GM18502 (cell line): ENCODE results near the gene SERTAD1.
"Not testable (repeated sequence)": the region's sequence is repeated elsewhere in the genome, so short reads cannot be mapped to it uniquely, and the experiment has no call there.

Experiments
- ATAC-seq: cut with Tn5 transposase; IDR thresholded peaks from one replicate; pipeline ENCODE4 v1.9.1; 2021; ENCODE audit warnings: mild to moderate bottlenecking; ENCODE audit not compliant: unreplicated experiment, poor library complexity

Gene SERTAD1

DNA sequence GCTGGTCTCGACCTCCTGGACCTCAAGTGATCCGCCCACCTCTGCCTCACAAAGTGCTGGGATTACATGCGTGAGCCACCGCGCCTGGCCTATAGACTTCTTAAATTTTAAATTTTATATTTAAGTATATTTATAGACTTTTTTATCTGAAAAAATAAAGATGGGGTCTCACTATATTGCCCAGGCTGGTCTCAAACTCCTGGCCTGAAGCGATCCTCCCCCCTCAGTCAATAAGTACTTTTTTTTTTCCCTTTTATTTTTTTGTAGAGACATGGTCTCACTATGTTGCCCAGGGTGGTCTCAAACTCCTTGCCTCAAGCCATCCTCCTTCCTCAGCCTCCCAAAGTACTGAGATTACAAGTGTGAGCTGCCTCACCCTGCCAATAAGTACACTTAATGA lies 1.9 kb downstream of the SERTAD1 start:
- ATAC-seq, result no peak

DNA sequence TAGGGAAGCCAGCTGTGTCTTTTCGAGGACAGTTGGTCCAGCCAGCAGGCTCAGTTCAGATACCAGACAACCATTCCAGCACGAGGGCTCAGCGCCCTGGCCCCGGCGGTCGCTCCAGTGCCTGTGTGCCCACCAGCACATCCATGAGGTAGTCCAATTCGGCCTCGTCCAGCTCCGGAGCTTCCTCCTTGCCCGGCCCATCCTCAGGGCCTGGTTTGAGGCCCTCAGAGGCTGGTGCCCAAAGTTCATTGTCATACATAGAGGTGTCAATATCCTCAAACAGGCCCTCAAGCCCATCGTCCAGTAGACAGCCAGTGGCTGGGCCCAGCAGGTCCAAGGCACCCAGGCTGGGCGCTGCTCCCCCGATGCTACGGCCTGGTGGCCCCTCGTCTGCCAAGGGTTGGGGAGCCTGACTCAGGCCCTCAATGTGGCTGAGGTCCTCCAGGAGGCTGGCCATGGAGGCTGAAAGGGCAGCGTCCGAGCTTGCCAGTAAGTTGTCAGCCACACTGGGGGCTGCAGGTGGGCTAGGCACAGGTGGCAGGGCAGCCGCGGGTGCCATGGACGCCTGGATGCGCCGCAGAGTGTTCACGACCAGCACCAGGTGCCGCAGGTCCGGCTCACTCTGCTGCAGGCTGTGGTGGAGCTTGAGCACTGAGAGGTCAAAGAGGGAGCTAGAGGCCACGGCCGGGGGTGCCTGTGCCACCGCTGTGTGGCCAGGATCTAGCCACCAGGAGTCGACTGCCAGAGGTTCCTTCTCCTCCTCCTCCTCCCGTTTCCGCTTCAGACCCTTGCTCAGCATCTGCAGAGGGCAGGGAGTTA lies 2.8 kb downstream of the SERTAD1 start:
- ATAC-seq, result no peak

GRCh38 chr19:40421993-40422747 lies 3.6 kb downstream of the SERTAD1 start:
- ATAC-seq, result no peak

DNA sequence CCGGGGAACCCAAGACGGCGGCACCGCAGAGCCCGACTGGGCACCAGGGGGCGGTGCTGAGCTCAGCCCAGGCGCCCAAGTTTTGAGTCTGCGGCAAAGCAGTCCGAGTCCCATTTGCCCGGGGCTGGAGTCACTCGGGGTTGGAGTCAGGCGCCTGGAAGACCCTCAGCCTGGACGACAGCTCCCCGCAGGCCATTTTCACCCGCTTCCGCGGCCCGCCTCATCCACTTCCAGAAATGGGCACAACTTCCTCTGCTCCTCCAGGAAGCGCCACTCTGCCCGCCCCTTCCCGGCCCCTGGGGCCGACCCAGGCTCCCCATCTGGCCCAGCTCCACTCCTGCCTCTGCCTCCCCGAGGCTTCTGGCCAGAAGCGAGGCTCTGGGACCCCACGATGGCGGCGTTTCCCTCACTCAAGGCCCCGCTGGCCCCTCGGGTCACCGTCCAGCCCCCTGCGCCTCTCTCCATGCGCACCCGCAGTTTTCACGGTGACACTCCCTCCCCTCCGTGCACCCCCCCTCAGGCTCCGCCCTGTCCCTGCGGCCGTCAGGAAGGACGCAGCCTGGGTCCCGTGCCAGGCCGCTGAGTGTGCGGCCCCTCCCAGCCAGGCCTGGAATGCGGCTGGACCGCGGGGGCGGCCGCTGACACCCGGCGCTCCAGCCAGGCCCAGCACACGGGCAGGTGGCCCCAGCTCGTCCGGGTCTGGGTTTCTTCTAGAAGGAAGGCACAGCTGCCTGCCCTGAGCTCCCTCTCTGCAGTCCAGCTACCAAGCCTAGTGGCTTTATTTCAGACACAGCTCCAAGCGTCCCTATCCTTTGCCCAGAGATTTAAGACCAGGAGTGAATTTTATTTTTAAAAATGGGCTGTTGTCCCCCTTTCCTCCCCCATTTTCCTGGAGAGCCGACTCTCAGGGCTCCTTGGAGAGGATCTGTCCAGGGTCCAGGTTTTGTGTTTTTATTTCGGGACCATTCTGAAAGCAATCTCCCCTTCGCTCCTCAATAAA lies 4.7 kb downstream of the SERTAD1 start:
- peak; percentile 43 for ATAC-seq

DNA sequence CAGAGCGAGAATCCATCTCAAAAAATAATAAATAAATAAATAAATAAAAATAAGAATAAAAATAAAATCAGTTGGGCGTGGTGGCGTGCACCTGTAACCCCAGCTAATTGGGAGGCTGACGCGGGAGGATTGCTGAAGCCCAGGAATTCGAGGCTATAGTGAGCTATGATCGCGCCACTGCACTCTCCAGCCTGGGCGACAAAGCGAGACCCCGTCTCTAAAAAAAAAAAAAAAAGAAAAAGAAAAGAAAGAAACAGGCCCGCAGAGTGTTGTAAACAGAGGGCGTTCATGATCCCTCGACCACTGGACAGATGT lies 5.4 kb downstream of the SERTAD1 start:
- no peak for ATAC-seq

DNA sequence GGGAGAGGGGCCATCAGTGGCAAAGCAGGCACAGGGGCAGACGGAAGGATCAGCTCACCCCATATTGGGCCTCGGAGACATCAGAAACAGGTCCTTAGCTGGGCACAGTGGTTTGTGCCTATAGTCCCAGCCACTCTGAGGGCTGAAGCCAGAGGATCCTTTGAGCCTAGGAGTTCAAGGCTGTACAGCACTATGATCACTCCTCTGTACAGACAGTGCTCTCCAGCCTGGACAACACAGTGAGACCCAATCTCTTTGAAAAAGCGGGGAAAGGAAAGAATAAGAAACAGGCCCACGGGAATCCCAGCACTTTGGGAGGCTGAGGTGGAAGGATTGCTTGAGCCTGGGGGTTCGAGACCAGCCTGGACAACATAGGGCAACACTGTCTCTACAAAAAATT lies 6.0 kb downstream of the SERTAD1 start:
- no peak for ATAC-seq

DNA sequence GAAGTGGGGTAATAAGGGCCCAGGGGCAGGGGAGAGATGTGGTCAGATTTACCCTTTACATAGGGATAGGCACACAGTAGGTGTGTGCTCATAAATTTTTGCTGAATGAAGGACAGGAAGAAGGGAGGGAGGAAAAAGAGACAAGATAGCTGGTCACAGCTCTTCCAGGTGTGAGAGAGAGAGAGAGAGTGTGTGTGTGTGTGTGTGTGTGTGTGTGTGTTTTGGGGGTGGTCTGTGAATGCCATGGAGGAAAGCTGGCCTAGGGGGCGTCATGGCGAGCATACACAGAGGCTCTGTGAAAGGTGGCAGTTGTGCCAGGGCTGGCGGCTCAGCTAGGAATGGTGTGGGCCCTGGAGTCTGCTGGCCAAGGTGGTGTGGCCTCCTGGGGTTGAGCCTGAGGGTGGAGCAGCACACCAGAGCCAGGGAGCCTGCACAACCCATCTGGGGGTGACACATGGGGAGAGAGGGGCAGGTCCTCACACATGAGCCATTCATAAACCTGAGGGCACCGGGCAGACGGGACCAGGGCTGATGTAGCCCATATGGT lies 6.7 kb downstream of the SERTAD1 start:
- no peak for ATAC-seq

GRCh38 chr19:40418040-40418439 lies 7.8 kb downstream of the SERTAD1 start:
- ATAC-seq, result no peak

DNA sequence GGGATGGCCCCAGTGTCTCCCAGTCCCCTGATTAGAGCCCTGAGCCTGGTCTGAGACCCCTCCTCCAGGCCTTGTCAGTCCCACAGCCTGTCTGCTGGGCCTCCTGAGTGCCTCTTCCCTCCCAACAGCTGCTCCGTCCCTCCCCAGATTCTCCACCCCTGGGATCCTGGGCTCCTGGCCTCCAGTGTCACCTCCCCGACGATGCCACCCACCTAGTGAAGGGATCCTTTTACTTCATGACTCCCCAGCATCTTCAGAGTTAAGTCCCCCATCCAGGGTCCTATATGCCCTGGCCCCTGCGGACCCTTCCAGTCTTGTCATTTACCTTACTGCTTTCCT lies 8.2 kb downstream of the SERTAD1 start:
- ATAC-seq, result no peak

GRCh38 chr19:40416918-40417642 lies 8.7 kb downstream of the SERTAD1 start:
- no peak for ATAC-seq

DNA sequence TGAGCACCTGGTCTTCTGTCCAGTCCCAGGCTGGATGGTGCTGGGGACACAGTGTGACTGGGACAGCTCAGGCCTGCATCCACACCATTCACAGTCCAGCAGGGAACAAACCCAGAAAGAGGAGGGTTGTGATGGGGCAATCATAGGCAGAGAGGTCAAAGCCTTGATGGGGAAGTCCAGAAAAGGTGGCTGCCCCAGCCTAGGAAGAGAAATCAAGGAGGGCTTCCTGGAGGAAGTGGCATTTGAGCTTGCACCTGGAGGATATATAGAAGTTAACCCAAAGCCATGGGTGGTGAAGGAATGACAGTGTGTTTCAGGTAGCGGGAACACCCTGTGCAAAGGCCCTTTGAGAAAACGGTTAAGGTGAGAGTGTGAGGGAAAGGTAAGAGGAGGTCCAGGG lies 10.0 kb downstream of the SERTAD1 start:
- ATAC-seq, result no peak

- ATAC-seq, result no peak
These were observed 11.0 kb downstream of the SERTAD1 start for GRCh38 chr19:40414542-40415535.

DNA sequence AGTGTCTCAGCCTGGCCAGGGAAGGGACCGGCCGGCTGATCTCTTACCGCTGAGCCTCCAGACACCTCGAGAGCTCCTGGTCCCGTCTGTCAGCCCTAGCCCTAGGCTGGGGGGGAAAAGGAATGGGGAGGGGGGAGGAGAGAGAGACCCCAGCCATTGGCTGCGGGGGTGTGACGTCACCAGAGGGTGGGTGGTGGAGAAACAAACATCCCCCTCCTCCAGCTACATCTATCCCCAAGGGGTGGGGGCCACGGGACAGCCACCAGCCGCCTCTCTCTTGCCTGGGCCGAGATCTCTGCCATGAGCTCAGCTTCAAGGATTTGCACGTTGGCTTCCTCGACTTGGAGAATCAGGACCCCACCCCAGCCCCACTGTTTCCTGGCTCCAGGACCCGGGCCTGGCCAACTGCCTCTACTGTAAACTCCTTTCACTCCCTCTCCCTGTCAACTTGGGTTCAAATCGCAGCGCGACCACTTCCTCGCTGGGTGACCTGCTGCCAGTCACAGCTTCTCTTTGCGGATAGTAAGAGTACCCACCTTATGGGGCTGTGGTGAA lies 12.4 kb downstream of the SERTAD1 start, which contains the start of gene PRX:
TSS of gene PRX (minus strand) at position 88 of the 555 bp plus-strand sequence. CDS start 5,446 bp downstream, outside the sequence.
- ATAC-seq, result no peak

- no peak for ATAC-seq
These were observed 12.9 kb downstream of the SERTAD1 start for GRCh38 chr19:40412866-40413265.

GRCh38 chr19:40411958-40412499 lies 13.8 kb downstream of the SERTAD1 start:
- no peak for ATAC-seq

- no peak for ATAC-seq
These were observed 14.5 kb downstream of the SERTAD1 start for GRCh38 chr19:40411125-40411842.

- ATAC-seq, result no peak
These were observed 15.8 kb downstream of the SERTAD1 start for GRCh38 chr19:40410030-40410389.

DNA sequence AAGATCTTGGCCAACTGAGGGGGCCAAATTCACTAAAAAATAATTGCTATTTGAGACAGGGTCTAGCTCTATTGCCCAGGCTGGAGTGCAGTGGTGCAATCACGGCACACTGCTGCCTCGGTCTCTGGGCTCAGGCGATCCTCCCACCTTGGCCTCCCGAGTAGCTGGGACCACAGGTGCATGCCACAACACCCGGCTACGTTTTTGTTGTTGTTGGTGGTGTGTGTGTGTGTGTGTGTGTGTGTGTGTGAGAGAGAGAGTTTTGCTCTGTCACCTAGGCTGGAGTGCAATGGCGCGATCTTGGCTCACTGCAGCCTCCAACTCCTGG lies 17.2 kb downstream of the SERTAD1 start:
- ATAC-seq, result not testable (repeated sequence)
